Stimulated activated CD8-positive, alpha-beta memory T cell treated with anti-CD3 and anti-CD28 coated beads, Interleukin-7, amount 100 ng/mL, for 48 hours (primary cell): ENCODE data around the gene HOXA2.

ENCODE experiments used
- DNase-seq, 2 donors: peaks; one replicate each; pipeline ENCODE4 v3.0.0-alpha.2; 2020; ENCODE audit warnings: low read depth in 1 of 2; ENCODE audit errors: extremely low read depth in 1 of 2

HOXA2 gene

GRCh38 chr7:27102581-27103442, at the start of gene HOXA2:
TSS of gene HOXA2 (minus strand) at chr7:27102683. CDS start at chr7:27102500, 183 bp downstream.
- DNase-seq = no peak

- DNase-seq = no peak
These were observed 49.0 kb upstream of the HOXA2 start for GRCh38 chr7:27151341-27151930.

DNA sequence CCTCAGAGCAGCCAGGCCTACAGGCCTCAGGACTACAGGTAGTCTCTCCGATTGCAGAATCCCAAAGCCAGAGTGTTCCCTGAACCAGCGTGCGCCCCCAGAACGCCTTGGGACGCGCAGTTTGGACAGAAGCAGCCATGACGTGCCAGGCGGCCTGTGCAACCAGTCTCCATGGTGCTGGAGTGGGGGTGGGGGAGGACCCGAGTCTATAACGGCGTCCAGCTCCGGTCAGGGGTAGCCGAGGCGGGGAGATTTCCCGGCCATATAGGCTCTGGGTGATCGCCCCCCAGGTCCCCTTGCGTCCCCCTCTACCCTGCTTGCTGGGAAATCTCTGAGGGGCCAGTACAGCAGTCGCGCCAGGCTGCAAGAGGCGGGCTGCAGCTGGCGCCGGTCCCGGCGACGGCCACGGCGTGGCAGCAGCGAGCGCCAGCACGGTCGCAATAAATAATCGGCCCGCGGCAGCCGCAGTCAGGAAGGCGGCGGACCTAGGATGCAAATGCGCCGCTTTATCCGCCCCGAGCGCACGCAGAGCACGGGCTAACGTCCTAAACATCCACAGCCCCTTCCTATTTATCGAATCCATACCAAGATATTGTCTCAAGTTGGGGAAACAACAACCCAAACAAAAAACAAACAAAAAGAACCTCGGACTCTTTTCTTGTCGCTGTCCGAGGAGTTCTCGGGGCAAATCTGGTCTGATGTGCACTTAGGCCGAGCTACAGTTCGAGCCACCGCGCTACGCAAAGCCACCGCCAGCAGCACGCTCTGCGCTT, 48.3 kb upstream of the HOXA2 start:
- peak in 1 of 2 donors; percentile 36 for DNase-seq

- no peak for DNase-seq
These were observed 47.5 kb upstream of the HOXA2 start for GRCh38 chr7:27149842-27150567.

GRCh38 chr7:27148756-27149641, 46.5 kb upstream of the HOXA2 start:
- no peak for DNase-seq

GRCh38 chr7:27148031-27148755, 45.7 kb upstream of the HOXA2 start:
- no peak for DNase-seq

- DNase-seq = no peak
These were observed 44.9 kb upstream of the HOXA2 start, which contains the start of gene HOXA6 for GRCh38 chr7:27147199-27148030. TSS of gene HOXA6 (minus strand) at chr7:27147774. CDS start at chr7:27147749, 25 bp downstream.

- no peak for DNase-seq
These were observed 44.2 kb upstream of the HOXA2 start for GRCh38 chr7:27146491-27147198.

- no peak for DNase-seq
These were observed 43.5 kb upstream of the HOXA2 start for GRCh38 chr7:27145914-27146412.

- DNase-seq = no peak
These were observed 42.9 kb upstream of the HOXA2 start for GRCh38 chr7:27145165-27145913.

DNA sequence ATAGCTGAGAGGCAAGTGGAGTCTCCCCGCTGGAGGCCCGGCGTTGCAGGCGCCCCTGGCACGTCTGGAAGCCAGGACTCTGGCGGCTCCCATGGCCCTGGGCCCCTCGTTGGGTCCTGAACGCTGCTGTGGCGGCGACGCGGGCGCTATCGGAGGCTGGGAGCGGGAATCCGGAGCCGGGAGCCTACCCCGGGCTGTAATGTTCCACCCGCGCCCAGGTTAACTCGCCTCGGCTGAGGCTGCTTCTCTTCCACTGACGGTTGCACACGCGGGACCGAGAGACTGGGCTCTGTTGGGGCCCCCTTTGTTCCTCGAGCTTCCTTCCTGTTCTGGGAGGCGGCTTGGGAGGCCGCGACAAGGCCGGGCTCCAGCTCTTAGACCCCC, 42.3 kb upstream of the HOXA2 start:
- DNase-seq = no peak

DNA sequence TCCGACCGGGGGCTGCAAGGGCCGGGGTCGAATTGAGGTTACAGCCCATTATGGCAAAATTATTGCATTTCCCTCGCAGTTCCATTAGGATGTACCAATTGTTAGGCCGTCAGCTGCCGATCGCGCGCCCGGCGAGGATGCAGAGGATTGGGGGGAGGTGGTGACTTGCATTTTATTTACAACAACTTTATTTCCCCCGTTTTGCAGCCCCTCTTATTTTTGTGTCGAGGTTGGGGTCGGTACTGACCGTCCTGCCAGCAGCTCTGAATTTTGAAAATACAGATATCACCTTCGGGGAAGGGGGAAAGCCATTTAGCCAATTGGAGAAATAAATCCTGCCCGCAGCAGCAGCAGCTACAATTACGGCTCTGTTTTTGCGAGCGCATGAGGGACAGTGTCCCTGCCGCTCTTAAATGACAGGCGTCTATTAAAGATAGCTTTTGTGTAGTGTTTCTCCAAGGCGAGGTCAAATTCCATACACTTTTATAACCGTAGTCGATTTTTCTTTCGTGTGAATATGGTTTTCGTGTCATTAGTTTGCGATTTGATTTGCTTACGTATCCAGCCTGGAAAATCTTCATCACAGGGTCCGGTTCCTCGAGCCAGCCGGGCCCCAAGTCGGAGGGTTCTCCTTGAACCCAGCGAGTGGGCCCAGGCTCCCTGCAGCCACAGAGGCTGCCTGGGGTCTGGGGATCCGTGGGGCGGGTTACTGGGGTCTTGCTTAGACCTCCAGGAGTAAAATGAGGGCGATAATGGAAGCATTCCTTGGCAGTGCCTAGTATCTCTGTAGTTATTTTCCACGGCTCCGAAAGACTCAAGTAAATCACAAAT, 41.7 kb upstream of the HOXA2 start:
- DNase-seq = no peak

GRCh38 chr7:27143023-27143949, 40.8 kb upstream of the HOXA2 start, which contains the start of gene HOXA5:
TSS of gene HOXA5 (minus strand) at chr7:27143681. CDS start at chr7:27143607, 74 bp downstream.
- no peak for DNase-seq

DNA sequence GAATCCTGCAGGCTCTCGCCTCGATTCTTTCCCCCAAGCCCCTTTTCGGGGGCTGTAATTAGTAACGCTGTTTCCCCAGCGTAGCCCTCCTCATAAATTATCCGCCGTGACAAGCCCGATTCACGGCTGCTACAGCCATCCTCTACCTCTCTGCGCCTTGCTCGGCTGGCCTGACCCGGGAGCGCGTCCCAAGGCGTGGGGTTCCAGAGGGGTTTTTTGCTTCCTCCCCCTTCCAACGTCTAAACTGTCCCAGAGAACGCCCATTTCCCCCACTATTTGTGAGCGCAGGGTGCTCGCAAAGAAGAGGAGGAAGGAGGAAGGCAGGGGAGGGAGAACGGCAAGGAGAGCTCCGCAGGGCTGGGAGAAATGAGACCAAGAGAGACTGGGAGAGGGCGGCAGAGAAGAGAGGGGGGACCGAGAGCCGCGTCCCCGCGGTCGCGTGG, 40.1 kb upstream of the HOXA2 start:
- DNase-seq = no peak
